IMR-90 (cell line): ENCODE measurements around the gene CACNA2D1. TPM values are rescaled to one million over a fixed set of nuclear protein-coding genes. Genes with fewer than 3 reads are reported as not detected.

Experiments
- ATAC-seq: fragments of 200-7000 bp; cut with Tn5 transposase; 2 replicates; pipeline ENCODE4 v1.9.1; 2020; ENCODE audit warnings: low read depth, mild to moderate bottlenecking, moderate library complexity
- BruUV-seq: library from RNA; stranded (reverse); fragments of 400-500 nt; replicated peaks from 2 replicates; lab custom pipeline; 2021; lab: Mats Ljungman, UMichigan
- CTCF ChIA-PET: fragments of 300-600 bp; formaldehyde crosslinking; extraction: SDS; loops from one replicate; lab custom pipeline; 2021; ENCODE audit warnings: antibody characterized with exemption; lab: Yijun Ruan, JAX
- POLR2A ChIA-PET: fragments of 300-600 bp; sonication (Branson Sonifier 250); formaldehyde crosslinking; loops from one replicate; lab custom pipeline; 2022; ENCODE audit warnings: antibody characterized with exemption; ENCODE audit not compliant: unreplicated experiment; lab: Charles Lee
- DNase-seq: peaks from one replicate; pipeline ENCODE4 v3.0.0; 2013
- H2AFZ ChIP-seq: replicated peaks from 2 replicates; pipeline ENCODE3; 2013; ENCODE audit warnings: low read length, mild to moderate bottlenecking; ENCODE audit not compliant: poor library complexity
- H2AK5ac ChIP-seq: 2 replicates; pipeline ENCODE4 v1.6.1; 2013; ENCODE audit warnings: low read depth, low read length, inconsistent platforms
- H2AK9ac ChIP-seq: replicated peaks from 2 replicates; pipeline ENCODE3; 2013; ENCODE audit warnings: mild to moderate bottlenecking, low read depth, low read length, moderate library complexity; ENCODE audit not compliant: poor library complexity
- H2BK120ac ChIP-seq: 2 replicates; pipeline ENCODE4 v1.6.1; 2013; ENCODE audit warnings: low read depth, low read length, inconsistent platforms
- H2BK15ac ChIP-seq: 3 replicates; pipeline ENCODE4 v1.6.1; 2013; ENCODE audit warnings: low read depth, low read length, inconsistent platforms
- H2BK20ac ChIP-seq: 2 replicates; pipeline ENCODE4 v1.6.1; 2013; ENCODE audit warnings: low read depth, mild to moderate bottlenecking, inconsistent platforms, low read length, moderate library complexity
- H2BK5ac ChIP-seq: 2 replicates; pipeline ENCODE4 v1.6.1; 2013; ENCODE audit warnings: mild to moderate bottlenecking, low read depth, low read length, inconsistent platforms; ENCODE audit not compliant: poor library complexity, severe bottlenecking
- H3K14ac ChIP-seq: replicated peaks from 2 replicates; pipeline ENCODE4 v1.6.1; 2013; ENCODE audit warnings: low read depth, low read length, inconsistent platforms
- H3K18ac ChIP-seq: 2 replicates; pipeline ENCODE4 v1.6.1; 2013; ENCODE audit warnings: low read depth, low read length, control low read depth
- H3K23ac ChIP-seq: 2 replicates; pipeline ENCODE4 v1.6.1; 2013; ENCODE audit warnings: low read depth, low read length, inconsistent platforms
- H3K27ac ChIP-seq: 2 replicates; pipeline ENCODE4 v1.5.1; 2013; ENCODE audit warnings: mild to moderate bottlenecking, control low read depth, low read length; ENCODE audit not compliant: insufficient read depth
- H3K27me3 ChIP-seq: 2 replicates; pipeline ENCODE4 v1.6.1; 2013; ENCODE audit warnings: low read length; ENCODE audit not compliant: control insufficient read depth, insufficient read depth
- H3K36me3 ChIP-seq: 2 replicates; pipeline ENCODE4 v1.6.1; 2013; ENCODE audit warnings: low read length, mixed read lengths; ENCODE audit not compliant: control insufficient read depth, insufficient read depth
- H3K4ac ChIP-seq: 2 replicates; pipeline ENCODE4 v1.6.1; 2013; ENCODE audit warnings: low read depth, low read length, inconsistent platforms
- H3K4me1 ChIP-seq: 2 replicates; pipeline ENCODE4 v1.6.1; 2013; ENCODE audit warnings: low read length, mixed read lengths; ENCODE audit not compliant: control insufficient read depth, insufficient read depth
- H3K4me2 ChIP-seq: 2 replicates; pipeline ENCODE4 v1.6.1; 2013; ENCODE audit warnings: low read depth, mild to moderate bottlenecking, control low read depth, low read length, moderate library complexity
- H3K4me3 ChIP-seq: 2 replicates; pipeline ENCODE4 v1.5.1; 2013; ENCODE audit warnings: low read depth, mild to moderate bottlenecking, control low read depth, low read length, moderate library complexity; ENCODE audit not compliant: insufficient read depth
- H3K56ac ChIP-seq: 2 replicates; pipeline ENCODE4 v1.6.1; 2013; ENCODE audit warnings: low read length, inconsistent platforms; ENCODE audit not compliant: insufficient read depth; ENCODE audit errors: extremely low read depth
- H3K79me1 ChIP-seq, 2 experiments: 2 replicates each; pipeline ENCODE4 v1.6.1; 2013; ENCODE audit warnings: low read length in 2 of 2, inconsistent platforms in 1 of 2, low read depth in 1 of 2
- H3K9ac ChIP-seq: 2 replicates; pipeline ENCODE4 v1.6.1; 2013; ENCODE audit warnings: low read depth, low read length, control low read depth
- H3K9me1 ChIP-seq: 2 replicates; pipeline ENCODE4 v1.6.1; 2013; ENCODE audit warnings: low read length, inconsistent platforms; ENCODE audit not compliant: insufficient read depth
- H3K9me3 ChIP-seq: 2 replicates; pipeline ENCODE4 v1.6.1; 2013; ENCODE audit warnings: low read length; ENCODE audit not compliant: control insufficient read depth, insufficient read depth
- H4K20me1 ChIP-seq: 2 replicates; pipeline ENCODE4 v1.6.1; 2013; ENCODE audit warnings: low read length, inconsistent platforms; ENCODE audit not compliant: insufficient read depth
- H4K5ac ChIP-seq: 2 replicates; pipeline ENCODE4 v1.6.1; 2013; ENCODE audit warnings: mild to moderate bottlenecking, low read depth, low read length, control low read depth
- H4K8ac ChIP-seq, 2 experiments: 2 replicates each; pipeline ENCODE4 v1.6.1; 2013; ENCODE audit warnings: low read depth in 2 of 2, low read length in 2 of 2, control low read depth in 1 of 2, inconsistent platforms in 1 of 2
- H4K91ac ChIP-seq: 2 replicates; pipeline ENCODE4 v1.6.1; 2013; ENCODE audit warnings: low read depth, low read length, inconsistent platforms; ENCODE audit not compliant: insufficient read depth
- FOS ChIP-seq: fragments of 150-350 bp; IDR thresholded peaks from 2 replicates; pipeline ENCODE4 v1.6.1; 2016; ENCODE audit warnings: low read depth, low read length
- NFE2L2 ChIP-seq: fragments of 150-350 bp; IDR thresholded peaks from 2 replicates; pipeline ENCODE4 v1.6.1; 2016; ENCODE audit warnings: low read depth, mild to moderate bottlenecking, low read length
- RAD21 ChIP-seq: IDR thresholded peaks from 2 replicates; pipeline ENCODE4 v1.6.1; 2012; ENCODE audit warnings: low read length, improper control_type of control experiment
- WGBS, 2 experiments: methylation state at CpG; one replicate each; pipeline versions ENCODE4 v1.1.5 to v1.1.7; 2013; ENCODE audit warnings: missing lambda C conversion rate in 2 of 2; ENCODE audit not compliant: insufficient read length in 1 of 2; ENCODE audit errors: extremely low coverage in 2 of 2; 5-methylcytosine and 5-hydroxymethylcytosine counted together
- dilution Hi-C: fragments of 300-500 bp; cut with HindIII; formaldehyde crosslinking; loops from one replicate; pipeline ENCODE4 v1.14.3; 2018; ENCODE audit warnings: low sequenced_read_pairs; ENCODE audit not compliant: unreplicated experiment
- in situ Hi-C: fragments of 300-500 bp; cut with MboI; formaldehyde crosslinking; loops from 3 replicates; pipeline ENCODE4 v1.14.3; 2019; ENCODE audit warnings: low sequenced_read_pairs, inconsistent platforms, mixed read lengths
- intact Hi-C: fragments of 100-400 bp; cut with micrococcal nuclease; formaldehyde crosslinking; loops from 2 replicates; pipeline ENCODE4 v1.10.0; 2022
- polyA plus RNA-seq, 3 experiments: library from polyadenylated mRNA; depleted of rRNA; stranded (reverse); fragments of >200 nt; gene quantifications; 2 replicates each; pipeline ENCODE4 v1.2.3, GENCODE V29; 2012; ENCODE audit warnings: low replicate concordance in 1 of 3
- total RNA-seq: library from RNA; depleted of rRNA; stranded (reverse); fragments of >200 nt; gene quantifications from 2 replicates; pipeline ENCODE4 v1.2.3, GENCODE V29; 2012

The CACNA2D1 gene
- total and polyA plus RNA-seq, 2 of the 4 experiments (the other 2 are of a cell fraction) = 5.8 to 21.9 TPM

DNA sequence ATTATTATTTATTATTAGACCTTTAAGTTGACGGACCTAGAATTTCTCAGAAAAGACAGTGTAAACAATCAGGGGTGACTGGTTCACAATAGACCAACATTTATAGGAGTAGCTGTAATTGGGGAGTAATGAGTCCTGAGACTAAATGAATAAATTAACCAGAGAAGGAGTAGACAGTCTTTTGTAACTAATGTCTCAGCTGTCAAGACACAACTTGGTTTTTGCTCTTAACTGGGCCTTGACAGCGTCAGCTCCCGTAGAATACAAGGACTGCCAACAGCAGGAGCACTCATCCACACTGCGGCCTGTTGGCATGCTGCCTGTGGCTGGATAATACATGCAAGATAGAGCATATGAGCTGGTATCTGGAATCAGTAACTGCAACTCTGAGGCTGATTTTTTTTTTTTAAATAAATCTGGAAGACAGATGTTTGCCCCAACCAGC, 123.9 kb downstream of the CACNA2D1 start:
- no peak overlapping the region for H2BK120ac ChIP-seq
- H3K4me3 ChIP-seq = no peak overlapping the region
- WGBS, 2 experiments = no CpG with 5 or more reads among the region's 4 CpGs
- dilution Hi-C loops (no loop called here), in situ Hi-C loops (no loop called here), intact Hi-C loops (no loop called here)
- H3K36me3 ChIP-seq = no peaks in the 10 kb centered on the region
- no TSS peak for BruUV-seq
- H4K91ac ChIP-seq = no peak overlapping the region
- H3K9ac ChIP-seq = no peak overlapping the region
- H3K4me2 ChIP-seq = peak overlapping the region; percentile 65
- H2AK9ac ChIP-seq = no peak overlapping the region
- peaks cover 3% of the 10 kb centered on the region; the same call in 1 of the 2 replicates for H3K4me1 ChIP-seq
- no peak overlapping the region for H3K18ac ChIP-seq
- H4K8ac ChIP-seq = peak overlapping the region in 1 of 2 experiments; percentile 4; a peak in 1 of 4 replicates
- peak overlapping the region; percentile 45 for H2AFZ ChIP-seq
- ATAC-seq (peak; percentile 86), DNase-seq (peak; percentile 88)
- ChIA-PET CTCF (interaction anchor here (0.6 kb wide), 2 partner anchors 15 to 55 kb away, joined by 3 to 9 read pairs; no protein-coding TSS in a partner anchor), POLR2A (no interaction called here)
- 0 out of 2 replicates have a peak overlapping the region, but pooled peaks have one; percentile 16 for H3K4ac ChIP-seq
- H3K9me1 ChIP-seq = peaks cover 4% of the 10 kb centered on the region
- no peak overlapping the region for H2BK15ac ChIP-seq
- no peaks in the 10 kb centered on the region for H3K27me3 ChIP-seq
- H2BK20ac ChIP-seq = no peak overlapping the region
- no peaks in the 10 kb centered on the region for H4K20me1 ChIP-seq
- H2BK5ac ChIP-seq = peak overlapping the region; percentile 40
- no peak overlapping the region for H4K5ac ChIP-seq
- peaks cover 2 to 28% of the 10 kb centered on the region in 2 experiments; a peak in 3 of 4 replicates for H3K79me1 ChIP-seq
- H3K23ac ChIP-seq = 0 out of 2 replicates have a peak overlapping the region, but pooled peaks have one; percentile 1
- no peak overlapping the region for H2AK5ac ChIP-seq
- H3K14ac ChIP-seq = no peak overlapping the region
- TF ChIP-seq NFE2L2 = no peak
- TF ChIP-seq RAD21 = no peak
- TF ChIP-seq FOS = 0 out of 2 replicates have a peak, but pooled peaks have one; percentile 6
- no peaks in the 10 kb centered on the region for H3K9me3 ChIP-seq
- no peak overlapping the region for H3K56ac ChIP-seq
- H3K27ac ChIP-seq = no peak overlapping the region
